HEK293T (cell line): ENCODE measurements around the gene RNF144B.

ENCODE experiments used
- CTCF ChIA-PET: fragments of 350-600 bp; formaldehyde crosslinking; extraction: SDS; loops from one replicate; lab custom pipeline; 2021; ENCODE audit warnings: antibody characterized with exemption, inconsistent platforms; lab: Yijun Ruan, JAX
- POLR2A ChIA-PET: fragments of 350-600 bp; formaldehyde crosslinking; extraction: SDS; loops from one replicate; lab custom pipeline; 2020; ENCODE audit warnings: antibody characterized with exemption, inconsistent platforms; lab: Yijun Ruan, JAX
- DNase-seq: peaks from one replicate; pipeline ENCODE4 v3.0.0; 2012; ENCODE audit warnings: mixed read lengths; ENCODE audit errors: extremely low spot score
- ARNT ChIP-seq: fragments of 450-650 bp; IDR thresholded peaks from 2 replicates; pipeline ENCODE4 v1.6.1; 2017; ENCODE audit warnings: mild to moderate bottlenecking
- BHLHE40 ChIP-seq: fragments of 450-650 bp; IDR thresholded peaks from 2 replicates; pipeline ENCODE4 v1.6.1; 2016; ENCODE audit warnings: mild to moderate bottlenecking, moderate library complexity, borderline replicate concordance
- CTBP1 ChIP-seq: fragments of 450-650 bp; IDR thresholded peaks from 2 replicates; pipeline ENCODE4 v1.6.1; 2016; ENCODE audit warnings: borderline replicate concordance
- ELF4 ChIP-seq: fragments of 450-650 bp; IDR thresholded peaks from 2 replicates; pipeline ENCODE4 v1.6.1; 2017; ENCODE audit warnings: antibody characterized with exemption
- FOXA1 ChIP-seq: fragments of 450-650 bp; IDR thresholded peaks from 2 replicates; pipeline ENCODE4 v1.6.1; 2016; ENCODE audit warnings: mild to moderate bottlenecking
- FOXK2 ChIP-seq: fragments of 450-650 bp; IDR thresholded peaks from 2 replicates; pipeline ENCODE4 v1.6.1; 2016; ENCODE audit warnings: mild to moderate bottlenecking
- FOXM1 ChIP-seq: fragments of 450-650 bp; IDR thresholded peaks from 2 replicates; pipeline ENCODE4 v1.6.1; 2017; ENCODE audit warnings: mild to moderate bottlenecking, borderline replicate concordance
- HDGF ChIP-seq: fragments of 450-650 bp; IDR thresholded peaks from 2 replicates; pipeline ENCODE4 v1.6.1; 2017; ENCODE audit warnings: antibody characterized with exemption, borderline replicate concordance
- L3MBTL2 ChIP-seq: fragments of 450-650 bp; conservative IDR thresholded peaks from 2 replicates; pipeline ENCODE4 v1.6.1; 2016; ENCODE audit warnings: mild to moderate bottlenecking
- LEF1 ChIP-seq: fragments of 450-650 bp; IDR thresholded peaks from 2 replicates; pipeline ENCODE4 v1.6.1; 2017; ENCODE audit warnings: mild to moderate bottlenecking, borderline replicate concordance
- NFRKB ChIP-seq: fragments of 450-650 bp; IDR thresholded peaks from 2 replicates; pipeline ENCODE4 v1.6.1; 2016; ENCODE audit warnings: mild to moderate bottlenecking, moderate library complexity
- SP1 ChIP-seq: fragments of 450-650 bp; IDR thresholded peaks from 2 replicates; pipeline ENCODE4 v1.6.1; 2017
- SUZ12 ChIP-seq: fragments of 450-650 bp; IDR thresholded peaks from 2 replicates; pipeline ENCODE4 v1.6.1; 2016; ENCODE audit warnings: mild to moderate bottlenecking
- TARDBP ChIP-seq: fragments of 450-650 bp; IDR thresholded peaks from 2 replicates; pipeline ENCODE4 v1.6.1; 2016
- ZNF384 ChIP-seq: fragments of 450-650 bp; IDR thresholded peaks from 2 replicates; pipeline ENCODE4 v1.6.1; 2016
- TF ChIP-seq, protein P1 (sequence below): fragments of 450-650 bp; IDR thresholded peaks from 2 replicates; pipeline ENCODE4 v1.6.1; 2016

Gene RNF144B

DNA sequence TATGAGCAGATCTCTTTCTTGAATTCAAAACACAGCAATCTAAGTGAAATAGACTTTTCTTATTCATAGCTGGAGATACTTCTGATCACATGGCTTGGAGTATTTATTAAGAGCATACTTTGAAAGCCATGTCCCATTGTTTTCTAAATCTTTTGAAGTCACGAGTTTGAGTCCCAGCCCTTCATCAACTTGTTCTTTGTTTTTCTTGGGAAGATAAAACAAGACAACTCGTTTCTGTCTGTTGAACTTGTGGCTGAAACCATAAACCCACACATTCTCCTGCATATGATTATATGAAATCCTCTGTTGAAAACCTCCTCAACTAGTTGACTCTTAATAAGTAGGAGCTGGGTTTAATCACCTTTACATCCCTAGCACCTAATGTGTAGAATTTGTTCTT is 3.3 kb downstream of the RNF144B start:
- POLR2A ChIA-PET, result no interaction called here
- DNase-seq, result no peak
- CTCF ChIA-PET, result no interaction called here
- no peak for TF ChIP-seq FOXM1
- no peak for TF ChIP-seq SP1
- TF ChIP-seq FOXK2, result no peak
- TF ChIP-seq LEF1, result no peak
- TF ChIP-seq SUZ12, result no peak
- no peak for TF ChIP-seq FOXA1
- no peak for TF ChIP-seq ARNT
- TF ChIP-seq BHLHE40, result no peak
- TF ChIP-seq, protein P1, sequence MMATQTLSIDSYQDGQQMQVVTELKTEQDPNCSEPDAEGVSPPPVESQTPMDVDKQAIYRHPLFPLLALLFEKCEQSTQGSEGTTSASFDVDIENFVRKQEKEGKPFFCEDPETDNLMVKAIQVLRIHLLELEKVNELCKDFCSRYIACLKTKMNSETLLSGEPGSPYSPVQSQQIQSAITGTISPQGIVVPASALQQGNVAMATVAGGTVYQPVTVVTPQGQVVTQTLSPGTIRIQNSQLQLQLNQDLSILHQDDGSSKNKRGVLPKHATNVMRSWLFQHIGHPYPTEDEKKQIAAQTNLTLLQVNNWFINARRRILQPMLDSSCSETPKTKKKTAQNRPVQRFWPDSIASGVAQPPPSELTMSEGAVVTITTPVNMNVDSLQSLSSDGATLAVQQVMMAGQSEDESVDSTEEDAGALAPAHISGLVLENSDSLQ, result no peak
- TF ChIP-seq TARDBP, result no peak
- TF ChIP-seq NFRKB, result no peak
- no peak for TF ChIP-seq ELF4
- TF ChIP-seq HDGF, result no peak
- no peak for TF ChIP-seq ZNF384
- no peak for TF ChIP-seq L3MBTL2
- TF ChIP-seq CTBP1, result no peak

DNA sequence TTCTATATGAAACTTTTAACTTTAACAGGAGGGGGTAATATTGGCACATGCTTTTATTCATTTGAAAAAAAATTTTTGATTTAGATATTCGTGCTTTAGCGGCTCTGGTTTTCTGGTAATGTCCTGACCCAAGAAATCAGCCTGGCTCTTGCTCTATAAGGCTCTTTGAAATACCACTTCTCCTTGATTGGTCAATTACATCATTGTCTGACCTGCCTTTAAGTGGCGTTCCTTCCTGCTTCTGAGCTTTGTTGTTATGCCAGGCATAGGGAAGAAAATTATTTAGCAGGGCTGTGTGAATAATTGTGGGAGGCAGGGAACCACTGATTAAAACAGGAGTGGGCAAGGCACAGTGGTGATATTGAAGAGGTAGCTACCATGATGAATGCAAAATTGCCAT is 3.9 kb downstream of the RNF144B start:
- ChIA-PET CTCF (interaction anchor here (0.6 kb wide), 1 partner anchor 19 kb away, joined by 4 read pairs; no protein-coding TSS in a partner anchor), POLR2A (no interaction called here)
- DNase-seq, result no peak
- no peak for TF ChIP-seq TARDBP
- TF ChIP-seq ARNT, result no peak
- no peak for TF ChIP-seq LEF1
- TF ChIP-seq, protein P1, result no peak
- TF ChIP-seq FOXK2, result no peak
- no peak for TF ChIP-seq ZNF384
- TF ChIP-seq HDGF, result no peak
- TF ChIP-seq SUZ12, result no peak
- no peak for TF ChIP-seq FOXM1
- TF ChIP-seq ELF4, result no peak
- TF ChIP-seq CTBP1, result no peak
- no peak for TF ChIP-seq L3MBTL2
- no peak for TF ChIP-seq NFRKB
- TF ChIP-seq BHLHE40, result no peak
- no peak for TF ChIP-seq SP1
- no peak for TF ChIP-seq FOXA1

DNA sequence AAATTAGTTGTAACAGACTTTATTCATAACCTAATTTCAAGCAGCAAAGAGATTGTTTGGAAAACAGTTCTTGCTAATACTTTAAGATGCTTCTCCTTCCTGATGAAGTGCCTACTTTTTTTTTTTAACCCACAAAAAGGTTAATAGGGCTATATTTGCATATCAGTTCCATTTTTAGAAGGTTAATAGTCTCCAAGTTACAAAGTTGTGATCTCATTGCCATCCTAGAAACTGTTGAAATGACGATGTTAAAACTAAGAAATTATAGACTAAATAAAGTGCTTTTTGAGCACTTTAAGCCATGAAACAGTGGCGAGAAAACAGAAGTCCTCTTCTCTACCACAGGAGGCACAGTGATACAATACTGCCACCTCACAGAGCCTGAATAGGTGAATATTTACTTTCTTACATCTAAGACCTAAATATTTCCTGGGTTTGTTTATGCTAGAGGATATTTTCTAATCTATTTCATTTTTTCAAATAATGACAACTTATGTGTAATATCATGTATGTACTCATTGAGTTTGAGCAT is 5.3 kb downstream of the RNF144B start:
- ChIA-PET POLR2A (no interaction called here), CTCF (no interaction called here)

DNA sequence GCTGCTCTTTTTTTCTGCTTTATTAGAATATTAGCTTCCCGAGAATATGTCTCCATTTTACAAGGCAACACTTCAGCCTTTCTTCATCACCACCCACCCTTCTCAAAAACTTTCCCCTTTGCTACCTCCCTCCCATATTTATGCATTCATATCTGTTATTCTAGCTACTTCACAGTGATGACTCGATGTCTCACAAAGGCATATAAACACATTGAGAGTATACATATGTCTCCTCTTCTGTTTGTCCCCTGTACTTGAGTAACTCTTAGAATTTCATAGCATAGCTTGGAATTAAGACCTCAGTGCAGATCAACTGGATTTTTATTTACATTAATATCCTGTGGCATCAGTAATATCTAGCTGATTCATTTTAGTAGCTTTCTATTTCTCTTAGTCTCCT is 6.5 kb downstream of the RNF144B start:
- DNase-seq, result no peak
- POLR2A ChIA-PET, result no interaction called here
- CTCF ChIA-PET, result no interaction called here
- no peak for TF ChIP-seq FOXK2
- TF ChIP-seq ELF4, result no peak
- TF ChIP-seq BHLHE40, result no peak
- TF ChIP-seq SP1, result no peak
- no peak for TF ChIP-seq FOXM1
- TF ChIP-seq LEF1, result no peak
- TF ChIP-seq HDGF, result no peak
- TF ChIP-seq SUZ12, result no peak
- TF ChIP-seq TARDBP, result no peak
- no peak for TF ChIP-seq CTBP1
- TF ChIP-seq NFRKB, result no peak
- TF ChIP-seq L3MBTL2, result no peak
- TF ChIP-seq ZNF384, result no peak
- TF ChIP-seq ARNT, result no peak
- TF ChIP-seq FOXA1, result no peak
- TF ChIP-seq, protein P1, result no peak

More for the DNA sequence above, 5.3 kb downstream of the RNF144B start:
- no peak for TF ChIP-seq HDGF
- no peak for TF ChIP-seq BHLHE40
- no peak for TF ChIP-seq L3MBTL2
- no peak for TF ChIP-seq SP1
- TF ChIP-seq ZNF384, result no peak
- TF ChIP-seq ARNT, result no peak
- TF ChIP-seq FOXM1, result no peak
- TF ChIP-seq, protein P1, result no peak
- no peak for TF ChIP-seq SUZ12
- TF ChIP-seq TARDBP, result no peak
- no peak for DNase-seq

DNA sequence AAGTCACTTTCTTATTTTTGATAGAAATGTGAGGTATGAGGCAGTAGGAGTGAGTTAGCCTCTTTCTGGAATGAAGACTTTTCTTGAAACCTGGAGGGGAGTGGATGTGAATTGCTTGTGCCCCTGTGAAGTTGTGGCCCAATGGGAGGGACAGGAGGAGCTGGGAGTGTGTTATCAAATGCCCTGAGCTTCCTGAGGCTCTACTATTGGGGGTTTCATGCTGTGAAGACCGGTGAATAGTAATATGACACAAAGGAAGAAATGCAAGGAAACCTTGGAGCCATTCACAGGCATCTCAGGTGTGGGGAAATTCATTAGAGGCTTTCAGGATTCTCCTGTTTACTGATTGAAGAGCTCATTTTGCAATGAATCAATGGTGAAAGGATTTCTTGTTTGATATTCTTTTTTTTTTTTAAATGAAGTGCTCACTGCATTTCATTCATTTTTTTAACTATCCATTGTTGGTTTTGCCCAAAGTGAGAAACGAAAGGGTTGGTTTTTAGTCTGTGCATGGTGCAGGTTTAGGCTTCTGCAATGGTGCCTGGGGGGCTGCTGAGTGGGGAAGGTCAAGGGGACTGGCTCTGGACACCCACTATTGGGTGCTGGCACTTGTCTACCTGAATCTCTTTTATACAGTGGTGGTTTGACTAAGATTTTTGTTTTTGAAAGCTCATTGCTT is 8.2 kb downstream of the RNF144B start:
- ChIA-PET POLR2A (no interaction called here), CTCF (no interaction called here)
- no peak for DNase-seq
- TF ChIP-seq SP1, result no peak
- TF ChIP-seq CTBP1, result no peak
- no peak for TF ChIP-seq L3MBTL2
- TF ChIP-seq LEF1, result no peak
- TF ChIP-seq SUZ12, result no peak
- no peak for TF ChIP-seq FOXA1
- TF ChIP-seq, protein P1, result no peak
- no peak for TF ChIP-seq TARDBP
- TF ChIP-seq BHLHE40, result no peak
- TF ChIP-seq NFRKB, result no peak
- no peak for TF ChIP-seq ELF4
- TF ChIP-seq FOXM1, result no peak
- TF ChIP-seq ZNF384, result no peak
- no peak for TF ChIP-seq FOXK2
- no peak for TF ChIP-seq ARNT
- no peak for TF ChIP-seq HDGF
